Erythroblast (primary cell): Measurements from ENCODE around the gene TEAD1.

ENCODE experiments used
- GATA1 ChIP-seq: IDR thresholded peaks from 2 replicates; pipeline ENCODE4 v1.6.1; 2011; ENCODE audit warnings: low read depth, mild to moderate bottlenecking, control low read depth, low read length, moderate library complexity
- POLR2A ChIP-seq: IDR thresholded peaks from 2 replicates; pipeline ENCODE4 v1.6.1; 2011; ENCODE audit warnings: mild to moderate bottlenecking, low read length

GRCh38 chr11:12893787-12894672, 219.8 kb downstream of the TEAD1 start:
- TF ChIP-seq POLR2A (no peak), GATA1 (no peak)
